C4-2B (cell line): ENCODE data around the gene DAPL1.

Experiments
- H3K27ac ChIP-seq: fragments of 450-650 bp; 2 replicates; pipeline ENCODE4 v1.5.1; 2017
- CTCF ChIP-seq: fragments of 450-650 bp; conservative IDR thresholded peaks from 2 replicates; pipeline ENCODE4 v1.5.1; 2017; ENCODE audit warnings: mild to moderate bottlenecking
- ZFX ChIP-seq: fragments of 450-650 bp; IDR thresholded peaks from 2 replicates; pipeline ENCODE4 v1.6.1; 2017

Gene DAPL1

GRCh38 chr2:158788951-158789350 is 6.2 kb upstream of the DAPL1 start:
- H3K27ac ChIP-seq, result no peak overlapping the region
- TF ChIP-seq CTCF, result no peak
- TF ChIP-seq ZFX, result no peak

GRCh38 chr2:158796652-158797051 is 1.5 kb downstream of the DAPL1 start:
- no peak overlapping the region for H3K27ac ChIP-seq
- TF ChIP-seq ZFX, result no peak
- no peak for TF ChIP-seq CTCF

- no peak for TF ChIP-seq CTCF
- no peak for TF ChIP-seq ZFX
- H3K27ac ChIP-seq, result no peak overlapping the region
Observed at GRCh38 chr2:158797963-158798700, 3.0 kb downstream of the DAPL1 start.

- no peak overlapping the region for H3K27ac ChIP-seq
- TF ChIP-seq ZFX (no peak), CTCF (no peak)
Observed at GRCh38 chr2:158799181-158799580, 4.1 kb downstream of the DAPL1 start.

GRCh38 chr2:158803506-158803905 is 8.4 kb downstream of the DAPL1 start:
- TF ChIP-seq ZFX, result no peak
- no peak for TF ChIP-seq CTCF
- peak overlapping the region; percentile 64; the same call in 1 of the 2 replicates for H3K27ac ChIP-seq

GRCh38 chr2:158805255-158805654 is 10.1 kb downstream of the DAPL1 start:
- no peak for TF ChIP-seq CTCF
- TF ChIP-seq ZFX, result no peak
- no peak overlapping the region for H3K27ac ChIP-seq

- TF ChIP-seq CTCF (no peak), ZFX (no peak)
- H3K27ac ChIP-seq, result no peak overlapping the region
Observed at GRCh38 chr2:158805936-158806335, 10.8 kb downstream of the DAPL1 start.
